Ishikawa (cell line): ENCODE measurements around the gene RRBP1.

Experiments
- CEBPB ChIP-seq: IDR thresholded peaks from 2 replicates; pipeline ENCODE4 v1.6.1; 2012
- CREB1 ChIP-seq: IDR thresholded peaks from 2 replicates; pipeline ENCODE4 v1.6.1; 2012; ENCODE audit warnings: low read depth
- EGR1 ChIP-seq: IDR thresholded peaks from 2 replicates; pipeline ENCODE4 v1.6.1; 2012
- EP300 ChIP-seq: IDR thresholded peaks from 2 replicates; pipeline ENCODE4 v1.6.1; 2012; ENCODE audit warnings: borderline replicate concordance
- FOXM1 ChIP-seq: IDR thresholded peaks from 2 replicates; pipeline ENCODE4 v1.6.1; 2012; ENCODE audit warnings: low read depth, borderline replicate concordance
- NFIC ChIP-seq: IDR thresholded peaks from 2 replicates; pipeline ENCODE4 v1.6.1; 2012
- RAD21 ChIP-seq: IDR thresholded peaks from 2 replicates; pipeline ENCODE4 v1.6.1; 2012; ENCODE audit warnings: low read depth
- TAF1 ChIP-seq: IDR thresholded peaks from 2 replicates; pipeline ENCODE4 v1.6.1; 2012; ENCODE audit warnings: low read depth, mild to moderate bottlenecking
- TCF12 ChIP-seq: IDR thresholded peaks from 2 replicates; pipeline ENCODE4 v1.6.1; 2012; ENCODE audit warnings: low read depth
- TEAD4 ChIP-seq: IDR thresholded peaks from 2 replicates; pipeline ENCODE4 v1.6.1; 2012
- YY1 ChIP-seq: IDR thresholded peaks from 2 replicates; pipeline ENCODE4 v1.6.1; 2012; ENCODE audit warnings: low read depth
- ZBTB7A ChIP-seq: IDR thresholded peaks from 2 replicates; pipeline ENCODE4 v1.6.1; 2012; ENCODE audit warnings: low read depth
- TF ChIP-seq, protein P1 (sequence below): IDR thresholded peaks from 2 replicates; pipeline ENCODE4 v1.6.1; 2012
- TF ChIP-seq, protein P2 (sequence below): IDR thresholded peaks from 2 replicates; pipeline ENCODE4 v1.6.1; 2012
- TF ChIP-seq, protein P3 (sequence below): IDR thresholded peaks from 2 replicates; pipeline ENCODE4 v1.6.1; 2012; ENCODE audit warnings: low read depth, mild to moderate bottlenecking

The RRBP1 gene

DNA sequence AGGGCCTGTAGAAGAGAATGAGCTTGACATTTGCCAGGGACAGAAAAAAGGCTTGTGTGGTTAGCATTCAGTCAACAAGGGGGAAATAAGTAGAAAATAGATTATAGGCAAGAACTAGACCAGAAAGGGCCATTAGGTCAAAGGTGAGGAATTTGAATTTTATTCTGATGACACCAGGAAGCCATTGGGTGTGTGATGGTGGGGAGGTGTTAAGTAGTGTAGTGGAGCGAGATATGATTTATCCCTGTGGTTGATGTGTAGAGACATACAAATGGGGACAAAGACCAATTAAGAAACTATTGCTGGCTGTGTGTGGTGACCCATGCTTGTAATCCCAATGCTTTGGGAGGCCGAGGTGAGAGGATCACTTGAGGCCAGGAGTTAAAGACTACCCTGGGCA lies 101.1 kb downstream of the RRBP1 start:
- TF ChIP-seq, protein P1, sequence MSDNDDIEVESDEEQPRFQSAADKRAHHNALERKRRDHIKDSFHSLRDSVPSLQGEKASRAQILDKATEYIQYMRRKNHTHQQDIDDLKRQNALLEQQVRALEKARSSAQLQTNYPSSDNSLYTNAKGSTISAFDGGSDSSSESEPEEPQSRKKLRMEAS, result no peak
- TF ChIP-seq FOXM1, result no peak
- TF ChIP-seq CREB1, result no peak
- no peak for TF ChIP-seq YY1
- TF ChIP-seq NFIC, result no peak
- TF ChIP-seq EP300, result no peak
- TF ChIP-seq ZBTB7A, result no peak
- no peak for TF ChIP-seq EGR1

DNA sequence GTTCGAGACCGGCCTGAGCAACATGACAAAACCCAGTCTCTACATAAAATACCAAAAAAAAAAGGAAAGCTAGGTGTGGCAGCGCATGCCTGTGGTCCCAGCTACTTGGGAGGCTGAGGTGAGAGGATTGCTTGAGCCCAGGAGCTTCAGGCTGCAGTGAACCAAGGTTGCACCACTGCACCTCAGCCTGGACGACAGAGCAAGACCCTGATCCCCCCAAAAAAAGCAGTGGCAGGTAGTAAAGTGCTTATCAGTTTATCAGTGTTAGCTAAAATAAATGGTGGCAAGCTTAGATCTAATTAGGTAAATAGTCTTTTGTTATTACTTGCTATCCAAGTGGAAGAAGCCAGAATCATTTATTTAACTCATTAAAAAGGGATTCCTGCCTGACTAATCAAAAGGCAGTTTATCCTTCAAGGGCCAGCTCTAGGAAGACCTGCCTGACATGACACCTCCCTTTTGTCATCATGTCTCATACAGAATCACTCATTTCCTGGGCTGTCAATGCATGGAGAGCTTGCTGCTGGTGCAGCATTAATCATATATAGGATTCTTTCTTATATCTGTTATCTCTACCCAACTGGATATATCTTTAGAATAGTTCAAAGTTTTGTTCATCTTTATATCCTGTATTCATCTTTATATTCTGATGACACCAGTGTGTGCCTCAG lies 102.5 kb downstream of the RRBP1 start:
- TF ChIP-seq TCF12, result no peak
- no peak for TF ChIP-seq CEBPB
- TF ChIP-seq ZBTB7A, result no peak
- TF ChIP-seq RAD21, result no peak
- no peak for TF ChIP-seq CREB1

DNA sequence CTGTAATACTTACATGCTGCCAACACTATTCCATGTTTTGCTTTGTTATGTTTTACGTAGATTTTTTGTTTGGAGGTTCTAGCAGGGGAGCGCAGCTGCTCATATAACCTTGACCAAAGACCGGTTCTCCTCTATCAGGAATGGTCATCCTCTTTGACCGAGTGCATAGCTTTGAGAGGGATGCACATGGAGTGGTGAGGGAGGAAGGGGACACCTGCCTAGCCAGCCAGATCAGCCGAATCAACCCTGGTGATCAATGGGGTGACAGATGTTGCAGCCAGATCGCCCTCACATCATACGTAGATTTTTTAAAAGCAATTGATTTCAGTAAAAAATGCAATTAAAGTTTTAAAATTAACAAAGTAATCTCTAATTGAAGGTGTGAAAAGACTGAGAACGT lies 105.8 kb downstream of the RRBP1 start:
- TF ChIP-seq EP300 (no peak), TAF1 (no peak), YY1 (no peak), CREB1 (no peak), ZBTB7A (no peak), NFIC (no peak), CEBPB (no peak), EGR1 (no peak), TCF12 (no peak), FOXM1 (no peak)
- TF ChIP-seq, protein P1, result no peak
- TF ChIP-seq, protein P2, sequence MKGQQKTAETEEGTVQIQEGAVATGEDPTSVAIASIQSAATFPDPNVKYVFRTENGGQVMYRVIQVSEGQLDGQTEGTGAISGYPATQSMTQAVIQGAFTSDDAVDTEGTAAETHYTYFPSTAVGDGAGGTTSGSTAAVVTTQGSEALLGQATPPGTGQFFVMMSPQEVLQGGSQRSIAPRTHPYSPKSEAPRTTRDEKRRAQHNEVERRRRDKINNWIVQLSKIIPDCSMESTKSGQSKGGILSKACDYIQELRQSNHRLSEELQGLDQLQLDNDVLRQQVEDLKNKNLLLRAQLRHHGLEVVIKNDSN, result no peak
- TF ChIP-seq, protein P3, sequence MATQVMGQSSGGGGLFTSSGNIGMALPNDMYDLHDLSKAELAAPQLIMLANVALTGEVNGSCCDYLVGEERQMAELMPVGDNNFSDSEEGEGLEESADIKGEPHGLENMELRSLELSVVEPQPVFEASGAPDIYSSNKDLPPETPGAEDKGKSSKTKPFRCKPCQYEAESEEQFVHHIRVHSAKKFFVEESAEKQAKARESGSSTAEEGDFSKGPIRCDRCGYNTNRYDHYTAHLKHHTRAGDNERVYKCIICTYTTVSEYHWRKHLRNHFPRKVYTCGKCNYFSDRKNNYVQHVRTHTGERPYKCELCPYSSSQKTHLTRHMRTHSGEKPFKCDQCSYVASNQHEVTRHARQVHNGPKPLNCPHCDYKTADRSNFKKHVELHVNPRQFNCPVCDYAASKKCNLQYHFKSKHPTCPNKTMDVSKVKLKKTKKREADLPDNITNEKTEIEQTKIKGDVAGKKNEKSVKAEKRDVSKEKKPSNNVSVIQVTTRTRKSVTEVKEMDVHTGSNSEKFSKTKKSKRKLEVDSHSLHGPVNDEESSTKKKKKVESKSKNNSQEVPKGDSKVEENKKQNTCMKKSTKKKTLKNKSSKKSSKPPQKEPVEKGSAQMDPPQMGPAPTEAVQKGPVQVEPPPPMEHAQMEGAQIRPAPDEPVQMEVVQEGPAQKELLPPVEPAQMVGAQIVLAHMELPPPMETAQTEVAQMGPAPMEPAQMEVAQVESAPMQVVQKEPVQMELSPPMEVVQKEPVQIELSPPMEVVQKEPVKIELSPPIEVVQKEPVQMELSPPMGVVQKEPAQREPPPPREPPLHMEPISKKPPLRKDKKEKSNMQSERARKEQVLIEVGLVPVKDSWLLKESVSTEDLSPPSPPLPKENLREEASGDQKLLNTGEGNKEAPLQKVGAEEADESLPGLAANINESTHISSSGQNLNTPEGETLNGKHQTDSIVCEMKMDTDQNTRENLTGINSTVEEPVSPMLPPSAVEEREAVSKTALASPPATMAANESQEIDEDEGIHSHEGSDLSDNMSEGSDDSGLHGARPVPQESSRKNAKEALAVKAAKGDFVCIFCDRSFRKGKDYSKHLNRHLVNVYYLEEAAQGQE, result no peak

DNA sequence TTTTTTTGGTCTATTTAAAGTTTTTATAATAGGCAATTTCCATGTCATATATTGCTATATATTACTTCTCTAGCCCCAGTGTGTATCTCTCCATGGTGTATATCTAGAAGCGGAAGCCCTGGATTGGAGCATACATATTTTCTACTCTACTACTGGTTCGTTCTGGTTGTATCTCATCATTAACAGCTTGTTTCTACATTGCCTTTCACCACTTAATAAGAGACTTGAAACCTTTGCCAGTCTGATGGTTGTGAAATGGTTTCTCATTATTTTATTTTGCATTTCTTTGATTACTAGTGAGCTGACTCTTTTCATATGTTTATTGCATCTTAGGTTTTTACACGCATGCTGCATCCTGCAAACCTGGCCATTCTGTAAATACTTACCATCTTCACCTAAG lies 108.6 kb downstream of the RRBP1 start:
- TF ChIP-seq TEAD4 (no peak), TCF12 (no peak), EP300 (no peak), ZBTB7A (no peak), YY1 (no peak), FOXM1 (no peak), RAD21 (no peak), EGR1 (no peak), CEBPB (no peak), NFIC (no peak), TAF1 (no peak), CREB1 (no peak)
- TF ChIP-seq, protein P1, result no peak
- TF ChIP-seq, protein P3, result no peak
- TF ChIP-seq, protein P2, result no peak

DNA sequence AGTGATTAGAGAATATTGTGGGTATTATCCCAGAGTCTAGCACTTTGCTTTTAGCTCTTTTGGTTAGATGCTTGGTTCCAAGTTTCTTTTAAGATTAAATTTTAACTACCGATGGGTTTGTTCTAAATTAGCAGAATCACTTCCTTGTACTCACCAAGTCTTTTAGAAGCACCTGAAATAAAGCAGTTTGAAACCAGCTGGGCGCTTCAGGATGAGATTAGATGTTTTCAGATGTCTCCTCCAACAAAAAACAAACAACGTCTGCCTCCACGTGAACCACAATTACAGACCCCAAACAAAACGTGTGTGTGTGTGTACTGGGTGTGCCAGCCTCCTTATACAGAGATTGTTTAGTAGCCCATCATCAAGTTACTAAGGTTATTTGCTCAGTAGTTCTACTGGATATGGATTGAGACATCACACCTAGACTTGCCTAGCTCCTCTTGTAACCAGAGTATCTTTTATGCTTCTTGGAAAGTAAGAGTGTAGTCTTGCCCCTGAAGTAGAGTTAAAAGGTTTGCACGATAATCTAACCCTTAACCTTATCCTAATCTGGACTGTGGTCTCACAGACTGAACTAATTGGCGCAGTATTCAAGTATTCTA lies 109.9 kb downstream of the RRBP1 start:
- TF ChIP-seq EP300, result no peak
- TF ChIP-seq CREB1, result no peak
- TF ChIP-seq EGR1, result no peak

DNA sequence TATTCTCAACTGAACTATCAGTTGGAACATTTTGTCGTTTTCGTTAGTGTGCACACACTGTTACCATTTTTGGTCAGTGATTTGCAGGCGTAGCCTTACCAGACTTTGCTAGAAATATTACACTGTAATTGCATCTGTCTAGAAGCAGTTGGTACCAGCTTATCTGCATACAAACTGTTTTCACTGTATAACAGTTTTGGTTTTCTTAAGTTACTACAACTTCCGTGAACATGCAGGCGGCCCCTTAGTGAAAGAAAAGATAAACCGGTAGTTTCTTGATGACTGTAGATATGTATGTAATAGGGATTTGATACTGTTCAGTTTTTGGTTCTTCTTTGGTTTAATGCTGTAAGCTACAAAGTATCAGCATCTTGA lies 110.9 kb downstream of the RRBP1 start:
- TF ChIP-seq CREB1 (no peak), EP300 (no peak), RAD21 (no peak)
